DND-41 (cell line): ENCODE results near the gene WBP1L.
A peak's percentile ranks its signal among the peaks of the same experiment; 100 is the strongest.

Experiments
- ATAC-seq: fragments of 200-7000 bp; cut with Tn5 transposase; 3 replicates; pipeline ENCODE4 v1.9.1; 2021; ENCODE audit warnings: low read depth; ENCODE audit not compliant: insufficient read depth
- DNase-seq: peaks from one replicate; pipeline ENCODE4 v3.0.0-alpha.2; 2020
- H2AFZ ChIP-seq: 2 replicates; pipeline ENCODE4 v1.6.0; 2012; ENCODE audit warnings: low read depth, low read length
- H3K27ac ChIP-seq: 2 replicates; pipeline ENCODE4 v1.5.1; 2012; ENCODE audit warnings: low read length, inconsistent platforms
- H3K27me3 ChIP-seq: fragments of 200-600 bp; sonication (generic); 2 replicates; pipeline ENCODE4 v1.6.0; 2012; ENCODE audit warnings: low read length, mild to moderate bottlenecking, inconsistent platforms; ENCODE audit not compliant: insufficient read depth, poor library complexity
- H3K36me3 ChIP-seq: 2 replicates; pipeline ENCODE4 v1.5.1; 2012; ENCODE audit warnings: low read length, inconsistent platforms; ENCODE audit not compliant: insufficient read depth
- H3K4me1 ChIP-seq: 2 replicates; pipeline ENCODE4 v1.5.1; 2012; ENCODE audit warnings: mild to moderate bottlenecking, low read length; ENCODE audit not compliant: insufficient read depth
- H3K4me2 ChIP-seq: 2 replicates; pipeline ENCODE4 v1.6.0; 2012; ENCODE audit warnings: mild to moderate bottlenecking, moderate library complexity, low read length, inconsistent platforms; ENCODE audit not compliant: insufficient read depth
- H3K4me3 ChIP-seq, 2 experiments: fragments of 200-600 bp in 1 of 2; shearing (Covaris generic) in 1 of 2; 2 replicates each; pipeline ENCODE4 v1.5.1; 2012 to 2016; ENCODE audit warnings: inconsistent platforms in 2 of 2, low read length in 2 of 2, mild to moderate bottlenecking in 2 of 2, low read depth in 1 of 2, moderate library complexity in 1 of 2
- H3K79me2 ChIP-seq: 2 replicates; pipeline ENCODE4 v1.6.0; 2012; ENCODE audit warnings: low read length, inconsistent platforms; ENCODE audit not compliant: insufficient read depth
- H3K9ac ChIP-seq: 2 replicates; pipeline ENCODE4 v1.6.0; 2012; ENCODE audit warnings: low read depth, mild to moderate bottlenecking, inconsistent platforms, low read length, moderate library complexity
- H3K9me3 ChIP-seq: 2 replicates; pipeline ENCODE4 v1.5.1; 2012; ENCODE audit warnings: low read length, moderate library complexity, mild to moderate bottlenecking, inconsistent platforms; ENCODE audit not compliant: insufficient read depth, severe bottlenecking
- H4K20me1 ChIP-seq: 2 replicates; pipeline ENCODE4 v1.6.0; 2012; ENCODE audit warnings: low read length; ENCODE audit not compliant: insufficient read depth
- EZH2 ChIP-seq: IDR thresholded peaks from 3 replicates; pipeline ENCODE4 v1.6.1; 2012; ENCODE audit warnings: borderline replicate concordance, low read depth, mild to moderate bottlenecking, moderate library complexity, low read length, inconsistent platforms; ENCODE audit not compliant: severe bottlenecking
- TF ChIP-seq, protein P1 (sequence below): IDR thresholded peaks from 2 replicates; pipeline ENCODE4 v1.5.1; 2012; ENCODE audit warnings: borderline replicate concordance, low read length, moderate library complexity, mild to moderate bottlenecking; ENCODE audit not compliant: poor library complexity, severe bottlenecking; ENCODE audit errors: extremely low read depth

Gene WBP1L

DNA sequence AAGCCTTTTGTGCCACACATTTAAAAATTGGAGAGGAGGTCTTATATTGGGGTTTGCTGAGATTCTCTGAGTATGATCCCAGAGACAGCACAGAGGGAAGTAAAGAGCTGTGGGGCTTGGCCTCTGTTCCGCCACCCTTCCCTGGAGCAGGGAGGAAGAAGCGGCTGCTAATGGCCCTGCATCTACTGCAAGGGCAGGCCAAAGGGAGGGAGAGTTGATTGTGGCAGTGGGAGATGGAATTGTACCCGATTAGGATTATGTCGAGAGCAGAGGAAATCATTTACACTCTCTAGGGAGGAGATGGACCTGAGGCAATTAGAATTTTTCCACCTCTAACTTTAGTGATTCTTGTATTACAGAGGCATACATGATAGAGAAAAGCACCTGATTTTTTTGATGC is 64.6 kb downstream of the WBP1L start:
- no peaks in the 10 kb centered on the region for H3K9me3 ChIP-seq
- H3K27me3 ChIP-seq, result no peaks in the 10 kb centered on the region
- H3K9ac ChIP-seq, result no peak overlapping the region
- no peak overlapping the region for H3K4me2 ChIP-seq
- peaks cover 18% of the 10 kb centered on the region for H3K79me2 ChIP-seq
- H4K20me1 ChIP-seq, result no peaks in the 10 kb centered on the region
- TF ChIP-seq EZH2, result no peak
- TF ChIP-seq, protein P1, sequence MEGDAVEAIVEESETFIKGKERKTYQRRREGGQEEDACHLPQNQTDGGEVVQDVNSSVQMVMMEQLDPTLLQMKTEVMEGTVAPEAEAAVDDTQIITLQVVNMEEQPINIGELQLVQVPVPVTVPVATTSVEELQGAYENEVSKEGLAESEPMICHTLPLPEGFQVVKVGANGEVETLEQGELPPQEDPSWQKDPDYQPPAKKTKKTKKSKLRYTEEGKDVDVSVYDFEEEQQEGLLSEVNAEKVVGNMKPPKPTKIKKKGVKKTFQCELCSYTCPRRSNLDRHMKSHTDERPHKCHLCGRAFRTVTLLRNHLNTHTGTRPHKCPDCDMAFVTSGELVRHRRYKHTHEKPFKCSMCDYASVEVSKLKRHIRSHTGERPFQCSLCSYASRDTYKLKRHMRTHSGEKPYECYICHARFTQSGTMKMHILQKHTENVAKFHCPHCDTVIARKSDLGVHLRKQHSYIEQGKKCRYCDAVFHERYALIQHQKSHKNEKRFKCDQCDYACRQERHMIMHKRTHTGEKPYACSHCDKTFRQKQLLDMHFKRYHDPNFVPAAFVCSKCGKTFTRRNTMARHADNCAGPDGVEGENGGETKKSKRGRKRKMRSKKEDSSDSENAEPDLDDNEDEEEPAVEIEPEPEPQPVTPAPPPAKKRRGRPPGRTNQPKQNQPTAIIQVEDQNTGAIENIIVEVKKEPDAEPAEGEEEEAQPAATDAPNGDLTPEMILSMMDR, result no peak
- H3K27ac ChIP-seq, result peak overlapping the region; percentile 74
- ATAC-seq (no peak), DNase-seq (no peak)
- H2AFZ ChIP-seq, result no peak overlapping the region
- H3K4me3 ChIP-seq, result no peak overlapping the region
- peaks cover 49% of the 10 kb centered on the region for H3K36me3 ChIP-seq
- H3K4me1 ChIP-seq, result peaks cover 34% of the 10 kb centered on the region

DNA sequence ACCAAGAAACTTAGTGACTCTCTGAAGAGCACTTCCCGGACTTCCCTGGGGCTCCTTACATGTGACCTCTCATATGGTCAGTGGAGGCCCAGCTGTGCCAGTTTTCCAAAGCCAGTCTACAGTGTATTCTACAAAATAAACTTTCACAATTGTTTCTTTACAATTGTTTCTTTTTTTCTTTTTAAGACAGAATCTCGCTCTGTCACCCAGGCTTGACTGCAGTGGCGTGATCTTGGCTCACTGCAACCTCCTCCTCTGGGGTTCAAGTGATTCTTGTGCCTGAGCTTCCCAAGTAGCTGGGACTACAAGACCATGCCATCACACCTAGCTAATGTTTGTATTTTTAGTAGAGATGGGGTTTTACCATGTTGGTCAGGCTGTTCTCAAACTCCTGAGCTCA is 67.6 kb downstream of the WBP1L start:
- TF ChIP-seq, protein P1, result no peak
- TF ChIP-seq EZH2, result no peak
- Histone ChIP-seq H4K20me1 (no peaks in the 10 kb centered on the region), H3K4me2 (no peak overlapping the region), H3K36me3 (peaks cover 51% of the 10 kb centered on the region), H3K9ac (peak overlapping the region; percentile 50; the same call in 1 of the 2 replicates), H3K4me3 (no peak overlapping the region), H3K27ac (peak overlapping the region; percentile 91), H3K79me2 (peaks cover 2% of the 10 kb centered on the region; the same call in 1 of the 2 replicates), H2AFZ (no peak overlapping the region), H3K9me3 (no peaks in the 10 kb centered on the region), H3K27me3 (no peaks in the 10 kb centered on the region), H3K4me1 (peaks cover 34% of the 10 kb centered on the region)
- DNase-seq, result no peak
- no peak for ATAC-seq

- Histone ChIP-seq H3K4me3 (peak overlapping the region in 1 of 2 experiments; percentile 6; a peak in 1 of 4 replicates), H4K20me1 (no peaks in the 10 kb centered on the region), H3K4me2 (peak overlapping the region; percentile 35), H3K4me1 (peaks cover 34% of the 10 kb centered on the region), H3K79me2 (no peaks in the 10 kb centered on the region), H2AFZ (peak overlapping the region; percentile 55; the same call in 1 of the 2 replicates), H3K9ac (peak overlapping the region; percentile 50), H3K27ac (peak overlapping the region; percentile 91), H3K9me3 (no peaks in the 10 kb centered on the region), H3K36me3 (peaks cover 51% of the 10 kb centered on the region), H3K27me3 (no peaks in the 10 kb centered on the region)
- DNase-seq (peak; percentile 87), ATAC-seq (peak; percentile 99)
- TF ChIP-seq, protein P1, result peak; percentile 64
- TF ChIP-seq EZH2, result no peak
These were observed 68.6 kb downstream of the WBP1L start for GRCh38 chr10:102812231-102812876.
